HG02798 (cell line): ENCODE measurements around the gene KCNIP4.

Experiments
- ATAC-seq: cut with Tn5 transposase; IDR thresholded peaks from one replicate; pipeline ENCODE4 v1.9.1; 2021; ENCODE audit warnings: mild to moderate bottlenecking; ENCODE audit not compliant: unreplicated experiment, poor library complexity

The KCNIP4 gene

DNA sequence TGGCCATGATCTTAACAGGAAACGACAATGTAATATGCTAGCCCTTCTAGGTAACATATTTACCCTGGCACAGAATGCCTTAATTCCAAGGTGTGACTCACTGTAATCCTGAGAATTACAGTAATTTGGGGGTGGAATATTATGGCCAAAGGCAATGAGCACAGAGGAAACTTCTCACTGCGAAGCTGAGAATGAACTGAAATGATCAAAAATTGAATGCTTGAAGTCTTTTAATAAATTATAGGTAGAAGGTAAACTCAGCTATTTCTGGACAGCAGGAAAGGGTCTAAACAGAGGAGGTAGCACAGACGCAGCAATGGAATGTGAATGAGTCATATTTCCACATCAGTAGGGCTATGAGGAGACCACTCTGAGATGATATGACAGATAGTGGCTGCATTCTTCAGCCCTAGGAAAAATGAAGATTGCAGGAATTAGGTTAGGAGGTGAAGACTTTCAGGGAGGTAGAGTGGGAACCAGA, 935.7 kb downstream of the KCNIP4 start:
- no peak for ATAC-seq

DNA sequence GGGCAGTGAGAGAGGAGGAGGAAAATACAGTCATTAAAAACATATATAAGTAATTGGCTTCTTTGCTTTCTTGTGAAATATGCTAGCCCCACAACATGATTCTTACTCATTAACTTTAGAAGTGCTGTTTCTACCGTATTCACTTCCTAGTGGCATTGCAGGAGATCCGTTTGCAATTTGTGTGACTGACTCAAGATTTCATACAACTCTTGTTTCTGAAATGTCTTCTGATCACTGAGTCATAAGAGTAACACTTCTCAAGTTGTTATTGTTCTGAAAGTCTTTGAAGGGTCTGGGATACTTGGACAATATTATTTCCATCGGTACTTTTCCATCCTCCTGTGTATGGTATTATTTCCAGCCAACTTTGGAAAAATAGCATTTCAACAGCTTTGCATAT, 937.5 kb downstream of the KCNIP4 start:
- no peak for ATAC-seq

DNA sequence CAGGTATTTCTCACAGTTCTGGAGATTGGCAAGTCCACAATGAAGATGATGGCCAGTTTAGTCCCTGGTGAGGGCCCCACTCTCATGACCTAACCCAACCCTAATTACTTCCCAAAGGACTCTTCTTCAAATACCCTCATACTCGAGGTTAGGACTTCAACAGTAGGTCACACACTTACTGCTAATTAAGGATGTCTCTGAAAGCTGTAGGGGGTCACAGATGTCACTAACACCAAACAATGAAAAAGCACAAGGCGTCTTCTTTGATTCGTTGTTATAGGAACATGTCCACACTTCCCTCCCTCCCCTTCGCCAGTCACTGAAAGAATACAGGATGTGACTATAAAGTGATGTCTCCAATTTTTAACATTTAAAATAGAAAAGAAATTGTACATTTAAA, 938.6 kb downstream of the KCNIP4 start:
- ATAC-seq, result no peak

GRCh38 chr4:21005647-21006046, 942.9 kb downstream of the KCNIP4 start:
- ATAC-seq, result no peak

DNA sequence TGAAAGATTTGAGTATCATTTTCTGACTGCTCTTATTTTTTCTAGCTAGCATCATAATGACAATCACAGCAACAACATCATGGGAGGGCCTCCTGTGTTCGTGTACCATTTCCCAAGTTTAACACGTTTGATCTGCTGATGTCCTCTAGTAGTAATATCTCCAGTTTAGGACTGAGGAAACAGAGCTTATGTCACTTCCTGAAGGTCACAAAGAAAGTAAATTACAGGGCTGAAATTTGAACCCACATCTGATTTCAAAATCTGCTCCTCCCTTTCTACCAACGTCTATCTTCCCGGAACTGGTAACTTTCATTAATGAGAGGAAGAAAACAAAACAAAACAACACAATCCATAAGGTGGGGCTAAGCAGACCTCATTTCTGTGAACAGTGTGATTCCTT, 945.6 kb downstream of the KCNIP4 start:
- no peak for ATAC-seq

DNA sequence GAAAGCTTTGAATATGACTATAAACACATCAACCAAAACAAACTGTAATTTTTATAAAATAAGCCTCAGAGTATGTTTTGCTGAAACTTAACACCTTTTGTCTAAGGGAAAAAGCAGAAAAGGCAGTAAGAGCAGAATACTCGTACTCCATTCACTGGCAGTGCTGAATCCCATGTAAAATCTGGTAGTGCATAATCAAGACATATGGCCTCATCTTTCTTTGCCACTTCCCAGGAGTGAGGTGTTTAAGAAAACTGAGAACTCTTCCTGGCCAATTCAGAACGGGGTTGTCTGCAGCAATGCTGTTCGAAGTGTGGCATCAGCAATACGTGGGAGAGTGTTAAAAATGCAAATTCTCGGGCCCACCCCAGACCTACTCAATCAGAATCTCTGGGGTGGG, 946.3 kb downstream of the KCNIP4 start:
- ATAC-seq, result no peak

GRCh38 chr4:21001490-21001889, 947.1 kb downstream of the KCNIP4 start:
- ATAC-seq, result no peak

GRCh38 chr4:20997886-20998285, 950.7 kb downstream of the KCNIP4 start:
- no peak for ATAC-seq

DNA sequence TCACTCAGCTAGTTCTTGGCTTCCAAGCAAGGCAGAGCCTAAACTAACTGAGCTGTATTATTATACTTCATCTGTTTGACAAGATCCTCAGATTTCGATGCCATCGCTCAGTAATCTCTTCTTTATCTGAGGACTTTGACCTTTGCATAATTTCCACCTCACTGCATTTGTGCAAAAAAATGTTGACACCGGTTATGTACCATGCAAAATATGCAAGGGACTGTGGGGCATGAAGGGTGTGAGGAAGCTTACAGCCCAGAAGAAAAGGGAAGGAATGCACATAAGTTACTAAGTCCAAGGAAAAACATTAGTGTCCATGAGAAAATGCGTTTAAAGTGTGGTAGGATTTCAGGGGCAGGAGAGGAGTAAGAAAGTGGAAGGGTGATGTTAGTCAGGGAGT, 953.0 kb downstream of the KCNIP4 start:
- no peak for ATAC-seq

DNA sequence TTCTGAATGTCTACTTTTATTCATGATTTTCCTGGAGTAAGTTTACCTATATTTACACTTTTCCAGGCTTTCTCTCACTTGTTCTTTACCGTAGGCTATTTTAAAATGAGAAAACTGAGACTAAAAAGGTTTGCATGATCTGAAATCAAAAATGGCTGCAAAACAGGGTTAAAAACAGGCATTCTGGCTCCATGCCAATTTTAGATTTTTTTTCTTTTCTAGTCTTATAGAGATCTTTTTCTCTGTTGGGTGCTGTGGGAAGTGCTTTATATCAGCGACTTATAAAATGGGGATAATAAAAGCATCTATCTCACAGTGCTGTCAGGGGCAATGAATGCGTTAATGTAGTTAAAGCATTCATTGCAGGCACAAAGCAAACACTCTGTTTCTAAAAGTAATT, 953.6 kb downstream of the KCNIP4 start:
- ATAC-seq, result no peak

GRCh38 chr4:20992002-20992401, 956.6 kb downstream of the KCNIP4 start:
- no peak for ATAC-seq

- ATAC-seq, result no peak
Measured at GRCh38 chr4:20987191-20987590, 961.4 kb downstream of the KCNIP4 start.

GRCh38 chr4:20984576-20984836, 964.1 kb downstream of the KCNIP4 start:
- no peak for ATAC-seq

- no peak for ATAC-seq
Measured at GRCh38 chr4:20983763-20984575, 964.6 kb downstream of the KCNIP4 start.

DNA sequence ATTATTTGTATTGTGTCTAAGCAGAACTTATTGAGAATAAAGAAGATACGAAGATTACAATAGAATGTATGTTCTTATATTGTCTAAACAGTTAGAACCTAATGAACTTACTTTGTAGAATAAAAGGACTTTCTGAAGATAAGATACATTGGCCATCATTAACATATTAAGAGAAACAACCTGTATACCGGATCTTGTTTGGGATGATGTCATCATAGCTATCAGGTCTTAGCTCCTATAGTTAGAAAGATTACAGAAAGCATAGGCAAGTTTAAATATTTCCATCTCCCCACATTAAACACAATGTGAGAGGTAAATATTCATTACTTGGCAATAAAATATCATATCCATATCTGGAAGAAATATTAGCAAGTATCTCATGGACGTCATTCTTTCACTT, 966.0 kb downstream of the KCNIP4 start:
- ATAC-seq, result no peak

DNA sequence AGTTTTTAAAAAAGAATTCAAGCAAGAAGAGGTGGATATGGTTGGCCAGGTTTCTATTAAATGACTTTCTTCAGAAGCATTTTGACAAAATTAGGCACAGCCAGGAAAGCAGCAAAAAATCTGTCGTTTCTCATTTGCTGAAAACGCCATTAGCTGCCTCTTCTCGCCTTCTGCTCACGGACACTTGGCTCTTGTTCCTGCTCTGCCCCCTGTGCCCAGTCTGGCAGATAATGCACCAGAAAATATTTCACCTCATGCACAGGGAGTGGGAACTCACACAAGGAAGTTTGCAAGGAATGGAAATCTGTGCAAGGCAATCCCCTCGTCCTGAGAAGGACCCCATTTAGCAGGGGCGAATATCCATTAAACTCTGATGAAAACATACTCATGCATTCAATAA, 988.3 kb downstream of the KCNIP4 start:
- no peak for ATAC-seq

DNA sequence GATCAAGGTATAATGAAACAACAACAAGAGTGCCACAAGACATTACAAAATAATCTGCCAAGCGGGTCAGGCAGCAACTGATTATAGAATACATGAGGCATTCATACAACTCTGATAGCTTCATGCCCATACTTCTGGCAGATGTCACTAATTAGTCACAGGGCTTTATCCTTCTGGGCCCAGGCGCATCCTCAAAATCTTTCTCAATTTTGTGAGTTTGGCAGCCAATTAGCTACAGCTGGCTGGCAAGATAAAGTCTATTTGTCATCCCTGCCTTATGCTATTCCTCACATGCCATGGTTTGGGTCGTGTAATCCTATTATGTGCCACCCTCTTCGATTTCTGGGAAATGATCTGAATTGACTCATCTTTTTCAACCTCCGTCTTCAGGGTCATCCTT, 994.0 kb downstream of the KCNIP4 start:
- no peak for ATAC-seq

GRCh38 chr4:20944961-20945360, 1003.6 kb downstream of the KCNIP4 start:
- ATAC-seq, result no peak

DNA sequence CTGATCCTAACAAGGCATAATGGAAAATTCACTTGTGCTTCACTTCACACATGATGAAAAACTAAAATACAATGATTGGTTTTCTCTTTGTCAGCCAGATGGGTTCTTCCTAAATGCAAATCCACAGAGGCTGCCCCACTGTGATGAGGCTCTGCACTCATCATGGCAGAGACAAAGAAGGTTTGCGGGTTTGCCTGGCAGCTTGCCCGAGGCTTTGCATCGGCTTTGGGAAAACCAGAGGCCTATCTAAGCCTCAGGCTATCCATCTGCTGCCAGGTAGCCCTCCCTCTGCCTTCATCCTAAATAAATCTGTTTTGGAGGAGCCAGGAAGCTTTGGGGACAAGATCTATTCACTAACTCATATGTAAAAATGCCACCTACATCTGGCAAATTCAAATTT, 1004.1 kb downstream of the KCNIP4 start:
- ATAC-seq, result no peak

DNA sequence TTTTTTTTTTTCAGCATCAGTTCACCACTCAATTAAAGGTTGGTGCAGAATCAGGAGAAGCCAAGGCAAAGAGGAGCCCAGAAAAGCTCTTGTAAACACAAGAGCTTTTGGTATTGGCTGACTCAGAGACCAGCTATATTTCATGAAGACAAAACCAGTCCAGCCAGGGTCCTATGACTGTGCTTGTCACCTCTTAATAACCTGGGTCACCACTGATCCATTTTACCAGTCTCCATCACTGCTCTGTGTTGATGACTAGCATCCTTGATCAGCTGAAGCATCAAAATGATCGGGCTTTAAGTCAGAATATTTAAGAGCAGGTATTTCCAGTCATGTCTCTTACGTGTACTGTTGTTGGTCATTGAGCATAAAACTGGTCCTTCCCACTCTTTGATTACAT, 1010.4 kb downstream of the KCNIP4 start:
- ATAC-seq, result no peak

DNA sequence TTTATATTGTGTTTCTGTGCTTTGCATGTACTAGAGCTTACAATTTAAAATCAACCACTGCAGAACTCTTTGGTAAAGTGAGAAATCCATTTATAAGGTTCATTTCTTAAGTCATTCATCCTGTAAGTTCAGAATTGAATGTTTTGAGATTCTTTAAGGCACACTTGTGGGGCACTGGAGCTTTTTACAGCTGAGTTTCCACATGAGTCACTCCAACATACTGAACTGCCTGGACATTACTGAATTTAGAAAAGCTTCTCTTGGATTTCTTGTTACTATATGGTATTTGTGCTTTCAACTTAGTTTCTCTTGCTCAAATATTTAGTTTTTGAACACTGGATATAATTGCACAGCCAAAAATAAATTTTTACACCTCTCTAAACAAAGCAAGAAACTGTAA, 1022.0 kb downstream of the KCNIP4 start:
- ATAC-seq, result no peak

DNA sequence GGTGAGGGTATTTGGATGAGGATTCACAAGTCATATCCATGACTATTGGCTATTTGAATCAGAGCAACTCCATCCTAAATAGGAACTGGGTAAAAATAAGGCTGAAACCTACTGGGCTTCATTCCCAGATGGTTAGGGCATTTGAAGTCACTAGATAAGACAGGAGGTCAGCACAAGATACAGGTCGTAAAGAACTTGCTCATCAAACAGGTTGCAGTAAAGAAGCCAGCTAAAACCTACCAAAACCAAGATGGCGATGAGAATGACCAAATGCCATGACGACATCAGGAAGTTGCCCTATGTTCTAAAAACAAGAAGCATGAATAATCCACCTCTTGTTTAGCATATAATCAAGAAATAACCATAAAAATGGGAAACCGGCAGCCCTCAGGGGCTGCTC, 1023.4 kb downstream of the KCNIP4 start:
- no peak for ATAC-seq

DNA sequence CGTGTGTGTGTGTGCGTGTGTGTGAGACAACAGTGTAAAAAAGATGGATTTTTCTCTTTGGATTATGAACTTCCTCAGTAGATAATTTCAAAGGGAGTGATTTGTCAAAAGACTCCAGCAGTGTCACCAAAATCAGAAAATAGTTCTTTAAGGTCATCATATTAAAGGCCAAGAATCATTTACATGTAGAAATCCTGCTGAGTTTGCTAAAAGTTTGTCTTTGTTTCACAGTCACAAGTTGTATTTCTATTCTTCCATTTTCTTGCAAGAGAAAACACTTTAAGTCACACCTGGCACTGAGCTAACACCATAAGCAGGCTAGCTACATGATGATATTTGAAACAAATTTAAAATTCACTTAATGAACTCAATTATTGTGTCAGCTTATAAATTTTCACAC, 1025.6 kb downstream of the KCNIP4 start:
- ATAC-seq, result no peak
